NCI-H2081 treated with DMSO at 0.1 percent for 48 hours (cell line): ENCODE measurements around the gene CD44.
"Not testable (repeated sequence)": the region's sequence is repeated elsewhere in the genome, so short reads cannot be mapped to it uniquely, and the experiment has no call there.

Experiments used
- DNase-seq: peaks from one replicate; lab custom pipeline; 2025; lab: John Stamatoyannopoulos, UW

CD44 gene

GRCh38 chr11:35214226-35214770 is 75.3 kb downstream of the CD44 start:
- DNase-seq = no peak

- DNase-seq = no peak
These were observed 75.8 kb downstream of the CD44 start for GRCh38 chr11:35214792-35215193.

- DNase-seq = no peak
These were observed 77.0 kb downstream of the CD44 start for GRCh38 chr11:35215945-35216344.

DNA sequence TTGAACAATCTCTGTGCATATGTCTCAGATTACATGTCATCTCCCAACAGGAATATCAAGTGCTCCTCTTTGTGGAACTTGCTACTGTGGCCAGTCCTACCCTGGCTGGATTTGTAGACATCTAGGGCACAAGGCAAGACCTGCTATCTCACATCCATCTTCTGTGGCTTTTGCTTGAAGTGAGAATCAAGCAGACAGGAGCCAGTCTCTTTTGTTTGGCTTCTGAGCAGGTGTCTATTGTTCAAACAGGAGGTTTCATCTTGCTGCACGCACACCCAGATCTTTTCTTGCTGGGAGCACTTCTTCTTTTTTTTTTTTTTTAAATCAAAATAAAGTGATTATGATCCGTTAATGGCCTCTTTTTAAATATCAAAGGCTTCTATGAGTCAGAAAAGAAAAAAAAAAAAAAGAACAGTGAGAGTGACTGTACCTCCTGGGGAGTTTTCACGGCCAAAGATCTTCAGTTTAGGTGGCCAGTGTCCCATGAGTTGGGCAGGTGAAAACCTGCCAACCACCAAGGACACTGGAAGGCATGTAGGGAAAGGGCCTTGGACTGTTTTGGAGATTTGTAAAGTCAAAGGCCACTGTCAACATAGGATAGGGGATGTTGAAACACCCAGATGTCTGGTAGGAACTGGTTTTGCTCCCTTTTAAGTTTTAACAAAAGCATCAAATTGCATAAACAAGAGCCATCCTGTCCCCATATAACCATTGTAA is 78.1 kb downstream of the CD44 start:
- DNase-seq = no peak

DNA sequence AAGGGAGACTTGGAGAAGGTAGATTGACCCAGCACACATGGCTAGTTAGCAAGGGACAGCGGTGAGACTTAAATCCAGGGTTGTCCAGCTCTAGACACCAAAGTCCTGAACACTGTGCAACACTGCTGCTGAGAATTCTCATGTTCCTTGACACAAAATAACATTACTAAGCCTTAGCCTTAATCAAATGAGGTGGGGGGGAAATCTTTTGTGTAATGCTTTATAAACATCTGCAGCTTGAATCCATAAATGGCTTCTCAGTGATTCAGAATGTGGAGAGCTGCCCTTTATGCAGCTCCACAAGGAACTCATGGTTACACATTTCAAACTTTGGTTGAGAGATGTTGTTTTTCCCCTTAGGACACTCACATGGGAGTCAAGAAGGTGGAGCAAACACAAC is 80.0 kb downstream of the CD44 start:
- DNase-seq = no peak

- DNase-seq = peak; percentile 76
These were observed 84.4 kb downstream of the CD44 start for GRCh38 chr11:35223371-35223796.

- DNase-seq = no peak
These were observed 85.0 kb downstream of the CD44 start for GRCh38 chr11:35223991-35224390.

- DNase-seq = no peak
These were observed 87.1 kb downstream of the CD44 start for GRCh38 chr11:35225946-35226520.

- DNase-seq = not testable (repeated sequence)
These were observed 87.8 kb downstream of the CD44 start for GRCh38 chr11:35226756-35227155.

GRCh38 chr11:35227576-35228327 is 88.8 kb downstream of the CD44 start:
- no peak for DNase-seq

DNA sequence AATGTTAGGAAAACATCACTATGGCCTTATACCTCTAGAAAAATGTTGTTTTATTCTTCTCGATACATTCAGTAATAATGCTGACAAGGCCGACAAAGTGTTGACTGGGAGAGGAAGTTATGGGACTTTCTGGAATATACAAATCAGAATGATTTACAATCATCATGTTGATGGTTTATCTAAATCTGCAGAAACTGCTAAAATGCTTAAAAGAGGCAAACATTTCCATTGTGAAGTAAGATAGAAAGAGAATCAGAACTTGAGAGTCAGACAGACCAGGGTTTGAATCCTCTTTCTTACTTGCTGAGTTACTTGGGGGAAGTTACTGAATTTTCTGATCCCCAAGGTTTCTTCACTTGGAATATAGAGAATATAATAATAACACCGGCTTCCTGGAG is 89.4 kb downstream of the CD44 start:
- DNase-seq = no peak

GRCh38 chr11:35230388-35230787 is 91.4 kb downstream of the CD44 start:
- no peak for DNase-seq

GRCh38 chr11:35231076-35231860 is 92.3 kb downstream of the CD44 start:
- DNase-seq = no peak

DNA sequence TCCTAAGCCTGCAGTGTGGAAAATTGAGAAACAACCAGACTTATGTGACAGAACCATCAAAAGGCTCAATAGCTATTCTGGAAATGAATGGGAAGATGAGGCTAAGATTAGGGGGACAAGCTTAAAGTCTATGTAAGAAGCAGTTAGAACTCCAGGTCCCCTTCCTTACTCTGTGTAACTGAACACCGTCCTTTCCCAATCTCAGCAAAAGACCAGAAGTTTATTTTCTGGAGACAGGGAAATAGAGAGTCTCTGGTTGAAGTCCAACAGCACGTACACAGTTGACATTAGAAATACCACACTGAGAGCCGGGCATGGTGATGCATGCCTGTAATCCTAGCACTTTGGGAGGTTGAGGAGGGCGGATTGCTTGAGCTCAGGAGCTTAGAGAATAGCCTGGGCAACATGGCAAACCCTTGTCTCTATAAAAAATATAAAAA is 93.9 kb downstream of the CD44 start:
- no peak for DNase-seq

- DNase-seq = no peak
These were observed 94.5 kb downstream of the CD44 start for GRCh38 chr11:35233518-35233917.

GRCh38 chr11:35234460-35235156 is 95.6 kb downstream of the CD44 start:
- no peak for DNase-seq

DNA sequence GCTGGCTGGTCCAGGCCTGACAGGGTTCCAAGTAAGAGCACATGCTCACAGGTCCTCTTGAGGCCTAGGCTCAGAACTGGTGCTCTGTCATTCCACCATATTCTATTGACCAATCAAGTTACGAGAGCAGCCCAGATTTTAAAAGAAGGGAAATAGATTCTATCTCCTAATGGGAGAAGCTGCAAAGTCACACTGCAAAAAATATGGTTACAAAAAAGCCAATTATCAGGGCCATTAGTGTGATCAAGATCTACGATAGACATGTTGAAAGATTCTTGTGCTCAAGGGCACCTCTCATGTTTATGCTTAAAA is 96.1 kb downstream of the CD44 start:
- no peak for DNase-seq

DNA sequence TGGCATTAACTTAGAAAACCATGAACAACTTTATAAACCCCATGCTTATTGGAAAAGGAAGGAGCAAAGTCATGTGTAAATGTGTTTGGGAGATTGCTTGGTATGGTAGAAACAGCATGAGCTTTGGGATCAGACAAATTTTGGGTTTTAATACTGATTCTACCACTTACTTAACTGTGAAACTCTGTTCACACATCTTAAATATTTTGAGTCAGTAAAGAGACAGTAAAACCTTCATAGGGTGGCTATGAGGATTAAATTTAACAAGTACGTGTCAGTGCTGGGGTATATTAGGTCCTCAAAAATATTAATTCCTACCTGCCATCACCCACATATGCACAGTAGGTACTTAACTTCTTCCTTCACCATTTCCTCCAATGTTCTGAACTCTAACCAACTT is 96.5 kb downstream of the CD44 start:
- DNase-seq = no peak

DNA sequence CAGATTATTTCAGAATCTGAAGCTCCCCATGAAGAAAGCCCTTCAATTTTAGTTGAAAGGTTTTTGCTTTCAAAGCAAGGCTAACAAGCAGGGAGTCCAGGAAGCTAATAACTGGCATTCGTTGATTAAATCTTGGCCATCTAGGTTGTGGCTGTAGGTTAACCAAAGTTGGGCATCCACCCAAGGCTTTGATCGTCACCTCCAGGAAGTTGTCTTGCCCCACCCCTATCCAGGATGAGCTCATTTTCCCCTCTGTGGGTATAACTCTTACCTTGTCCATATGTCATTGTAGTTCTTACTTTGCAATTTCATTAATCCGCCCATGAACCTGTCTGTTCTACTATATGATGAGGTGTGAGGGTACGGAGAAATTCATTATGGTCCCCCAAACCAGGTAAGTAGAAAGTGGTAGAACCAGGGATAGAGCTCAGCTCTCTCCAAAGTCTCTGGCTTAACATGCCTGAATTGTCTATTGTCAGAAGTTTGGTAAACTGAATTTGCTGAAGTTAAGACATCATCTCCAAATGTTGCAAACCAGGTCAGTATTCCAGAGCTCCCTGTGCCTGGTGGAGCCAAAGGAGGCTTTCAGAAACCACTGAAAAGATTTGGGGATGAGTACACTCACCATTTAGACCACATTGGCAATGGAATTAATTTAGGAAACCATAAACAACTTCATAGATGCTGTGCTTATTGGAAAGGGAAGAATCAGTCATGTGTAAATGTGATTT is 97.1 kb downstream of the CD44 start:
- no peak for DNase-seq

- DNase-seq = no peak
These were observed 97.7 kb downstream of the CD44 start for GRCh38 chr11:35236667-35237003.

- DNase-seq = no peak
These were observed 98.4 kb downstream of the CD44 start for GRCh38 chr11:35237351-35237750.
